Measurements from ENCODE around the gene POLD4. TPM values are rescaled to one million over a fixed set of nuclear protein-coding genes. Genes with fewer than 3 reads are reported as not detected.

Gene POLD4
- total and polyA plus RNA-seq, 2 experiments from 2014 or later: 51.9 to 64.4 TPM

DNA sequence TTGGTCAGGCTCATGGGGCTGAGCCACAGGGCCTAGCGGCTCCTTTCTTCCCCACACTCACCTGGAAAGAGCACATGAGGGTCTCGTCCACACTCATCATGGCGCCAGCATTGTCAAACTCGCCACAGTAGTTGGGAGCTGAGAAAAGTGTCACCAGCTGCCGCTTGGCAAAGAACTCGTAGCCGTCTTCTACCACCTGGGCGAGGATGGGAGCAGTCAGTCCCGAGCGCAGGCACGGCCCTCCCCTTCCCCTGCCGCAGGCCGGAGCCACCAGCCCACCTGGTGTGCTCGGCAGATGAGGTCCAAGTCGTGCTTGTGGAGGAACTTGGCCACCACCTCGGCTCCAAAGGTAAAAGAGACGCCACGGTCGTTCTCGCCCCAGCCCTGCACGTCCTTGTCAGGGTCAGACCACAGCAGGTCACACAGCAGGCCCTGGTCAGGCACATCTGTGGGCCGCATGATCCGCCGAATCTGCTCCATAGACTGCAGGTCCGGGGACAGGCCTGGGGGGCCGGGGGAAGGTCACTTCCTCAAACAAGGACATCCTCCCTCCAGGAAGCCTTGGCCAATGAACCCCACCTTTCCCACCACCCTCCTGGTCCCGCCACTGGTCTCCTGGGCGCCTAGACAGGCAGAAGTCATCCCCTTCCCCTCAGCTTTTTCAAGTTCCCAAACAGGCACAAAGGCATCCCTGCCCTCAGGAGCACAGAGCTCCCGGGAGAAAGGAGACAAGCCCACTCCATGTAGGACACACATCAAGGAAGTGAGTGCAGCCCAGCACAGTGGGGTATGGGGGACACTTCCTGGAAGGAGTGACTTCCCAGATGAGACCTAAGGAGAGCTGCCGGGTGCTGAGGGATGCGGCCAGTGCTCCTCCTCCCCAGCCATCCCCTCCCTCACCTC, 45.6 kb upstream of the POLD4 start:
- no peaks in the 10 kb centered on the region for H3K27me3 ChIP-seq
- DNase-seq (ENCODE audit: low read depth in 1 of 2, low spot score in 1 of 2): no peak
- H3K27ac ChIP-seq: no peak overlapping the region
- peaks cover 20% of the 10 kb centered on the region for H3K36me3 ChIP-seq
- H3K9me3 ChIP-seq (ENCODE audit: low read depth): no peaks in the 10 kb centered on the region
- H3K4me3 ChIP-seq: no peak overlapping the region
- TF ChIP-seq, protein P1, sequence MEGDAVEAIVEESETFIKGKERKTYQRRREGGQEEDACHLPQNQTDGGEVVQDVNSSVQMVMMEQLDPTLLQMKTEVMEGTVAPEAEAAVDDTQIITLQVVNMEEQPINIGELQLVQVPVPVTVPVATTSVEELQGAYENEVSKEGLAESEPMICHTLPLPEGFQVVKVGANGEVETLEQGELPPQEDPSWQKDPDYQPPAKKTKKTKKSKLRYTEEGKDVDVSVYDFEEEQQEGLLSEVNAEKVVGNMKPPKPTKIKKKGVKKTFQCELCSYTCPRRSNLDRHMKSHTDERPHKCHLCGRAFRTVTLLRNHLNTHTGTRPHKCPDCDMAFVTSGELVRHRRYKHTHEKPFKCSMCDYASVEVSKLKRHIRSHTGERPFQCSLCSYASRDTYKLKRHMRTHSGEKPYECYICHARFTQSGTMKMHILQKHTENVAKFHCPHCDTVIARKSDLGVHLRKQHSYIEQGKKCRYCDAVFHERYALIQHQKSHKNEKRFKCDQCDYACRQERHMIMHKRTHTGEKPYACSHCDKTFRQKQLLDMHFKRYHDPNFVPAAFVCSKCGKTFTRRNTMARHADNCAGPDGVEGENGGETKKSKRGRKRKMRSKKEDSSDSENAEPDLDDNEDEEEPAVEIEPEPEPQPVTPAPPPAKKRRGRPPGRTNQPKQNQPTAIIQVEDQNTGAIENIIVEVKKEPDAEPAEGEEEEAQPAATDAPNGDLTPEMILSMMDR (IDR thresholded peaks at IDR 0.05; ENCODE audit: low read depth, low read length): no peak
- H3K4me1 ChIP-seq (ENCODE audit: low read depth): peaks cover 10% of the 10 kb centered on the region

DNA sequence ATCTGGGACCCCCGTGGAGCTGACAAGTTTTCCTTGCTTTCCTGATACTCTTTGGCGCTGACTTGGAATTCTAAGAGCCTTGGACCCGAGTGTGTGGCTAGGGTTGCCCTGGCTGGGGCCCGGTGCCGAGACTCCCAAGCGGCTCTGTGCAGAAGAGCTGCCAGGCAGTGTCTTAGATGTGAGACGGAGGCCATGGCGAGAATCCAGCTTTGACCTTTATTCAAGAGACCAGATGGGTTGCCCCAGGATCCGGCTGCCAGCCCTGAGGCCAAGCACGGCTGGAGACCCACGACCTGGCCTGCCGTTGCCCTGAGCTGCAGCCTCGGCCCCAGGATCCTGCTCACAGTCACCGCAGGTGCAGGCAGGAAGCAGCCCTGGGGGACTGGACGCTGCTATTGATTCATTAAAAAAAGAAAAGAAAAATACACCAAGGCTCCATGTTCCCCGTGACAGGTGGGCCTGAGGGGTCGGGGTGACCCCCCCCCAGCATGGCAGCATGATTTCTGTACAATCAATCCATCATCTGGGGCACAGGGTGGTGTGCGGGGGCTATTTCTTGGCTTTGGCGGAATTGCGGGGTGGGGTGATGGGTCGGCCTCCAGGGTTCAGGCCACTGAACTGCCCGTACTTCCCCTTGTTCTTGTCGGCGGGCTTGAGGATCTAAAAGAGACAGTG, 44.8 kb upstream of the POLD4 start:
- Histone ChIP-seq H3K9me3 (ENCODE audit: low read depth) (no peaks in the 10 kb centered on the region), H3K4me3 (no peak overlapping the region), H3K27me3 (no peaks in the 10 kb centered on the region), H3K27ac (no peak overlapping the region), H3K36me3 (peaks cover 20% of the 10 kb centered on the region), H3K4me1 (ENCODE audit: low read depth) (peaks cover 10% of the 10 kb centered on the region)
- TF ChIP-seq, protein P1 (IDR thresholded peaks at IDR 0.05; ENCODE audit: low read depth, low read length): no peak
- no peak for DNase-seq (ENCODE audit: low read depth in 1 of 2, low spot score in 1 of 2)

DNA sequence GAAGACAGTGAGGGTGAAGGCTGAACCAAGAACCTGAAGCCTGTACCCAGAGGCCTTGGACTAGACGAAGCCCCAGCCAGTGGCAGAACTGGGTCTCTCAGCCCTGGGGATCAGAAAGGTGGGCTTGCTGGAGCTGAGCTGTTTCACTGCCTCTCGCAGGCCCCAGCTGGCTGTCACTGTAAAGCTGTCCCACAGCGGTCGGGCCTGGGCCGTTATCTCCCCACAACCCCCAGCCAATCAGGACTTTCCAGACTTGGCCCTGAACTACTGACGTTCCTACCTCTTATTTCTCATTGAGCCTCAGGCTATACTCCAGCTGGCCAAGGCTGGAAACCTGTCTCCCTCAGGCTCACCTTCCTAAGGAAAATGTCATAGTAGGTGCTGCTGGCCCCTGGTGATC, 44.2 kb upstream of the POLD4 start:
- peaks cover 10% of the 10 kb centered on the region for H3K4me1 ChIP-seq (ENCODE audit: low read depth)
- no peak for DNase-seq (ENCODE audit: low read depth in 1 of 2, low spot score in 1 of 2)

DNA sequence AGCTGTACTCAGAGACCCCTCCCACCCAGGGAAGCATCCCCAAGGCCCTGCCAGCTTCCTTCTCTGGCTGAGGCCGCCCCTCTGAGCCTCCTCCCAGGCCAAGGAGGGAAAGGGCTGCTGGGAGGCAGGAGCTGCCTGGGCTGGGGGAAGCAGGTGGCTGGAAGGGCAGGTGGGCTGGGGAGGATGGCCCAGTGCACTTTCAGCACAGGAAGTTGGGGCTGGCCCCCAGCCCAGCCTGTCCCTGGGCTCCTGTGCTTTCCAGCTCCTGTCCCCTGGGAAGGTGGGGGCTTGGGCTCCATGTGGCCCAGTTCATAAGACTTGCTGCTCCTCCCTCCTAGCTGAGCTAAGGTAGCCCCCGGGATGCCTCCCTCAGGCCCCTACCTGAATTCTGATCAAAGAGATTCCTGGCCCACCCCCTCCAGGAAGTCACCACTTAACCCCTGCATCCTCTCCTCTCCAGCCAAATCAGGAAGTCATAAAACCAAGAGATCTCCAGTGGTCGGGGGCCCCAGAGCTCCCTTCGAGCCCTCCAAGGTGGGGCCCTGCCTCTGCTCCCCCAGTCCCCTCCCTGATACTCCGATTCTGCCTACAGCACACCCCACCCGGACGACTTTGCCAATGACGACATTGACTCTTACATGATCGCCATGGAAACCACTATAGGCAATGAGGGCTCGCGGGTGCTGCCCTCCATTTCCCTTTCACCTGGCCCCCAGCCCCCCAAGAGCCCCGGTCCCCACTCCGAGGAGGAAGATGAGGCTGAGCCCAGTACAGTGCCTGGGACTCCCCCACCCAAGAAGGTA, 43.4 kb upstream of the POLD4 start:
- no peak for DNase-seq (ENCODE audit: low read depth in 1 of 2, low spot score in 1 of 2)
- H3K4me3 ChIP-seq: no peak overlapping the region
- no peak overlapping the region for H3K27ac ChIP-seq

More for the DNA sequence above, 44.2 kb upstream of the POLD4 start:
- Histone ChIP-seq H3K27ac (no peak overlapping the region), H3K36me3 (peaks cover 20% of the 10 kb centered on the region), H3K4me3 (no peak overlapping the region), H3K9me3 (ENCODE audit: low read depth) (no peaks in the 10 kb centered on the region), H3K27me3 (no peaks in the 10 kb centered on the region)
- TF ChIP-seq, protein P1 (IDR thresholded peaks at IDR 0.05; ENCODE audit: low read depth, low read length): no peak

DNA sequence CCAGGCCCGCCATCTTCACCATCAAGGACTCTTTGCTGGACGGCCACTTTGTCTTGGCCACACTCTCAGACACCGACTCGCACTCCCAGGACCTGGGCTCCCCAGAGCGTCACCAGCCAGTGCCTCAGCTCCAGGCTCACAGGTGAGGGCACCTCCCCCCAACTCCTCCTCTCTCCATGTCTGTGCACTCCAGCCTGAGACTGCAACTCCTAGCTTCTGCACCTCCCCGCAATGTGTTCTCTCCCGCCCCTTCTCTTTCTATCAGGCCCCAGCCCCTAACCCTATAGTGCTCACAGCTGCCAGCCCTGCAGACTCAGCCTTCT, 42.9 kb upstream of the POLD4 start:
- H3K4me3 ChIP-seq: no peak overlapping the region
- no peak for DNase-seq (ENCODE audit: low read depth in 1 of 2, low spot score in 1 of 2)
- H3K4me1 ChIP-seq (ENCODE audit: low read depth): peaks cover 5% of the 10 kb centered on the region
- H3K27ac ChIP-seq: no peak overlapping the region
- H3K9me3 ChIP-seq (ENCODE audit: low read depth): no peaks in the 10 kb centered on the region
- TF ChIP-seq, protein P1 (IDR thresholded peaks at IDR 0.05; ENCODE audit: low read depth, low read length): no peak
- peaks cover 20% of the 10 kb centered on the region for H3K36me3 ChIP-seq
- H3K27me3 ChIP-seq: no peaks in the 10 kb centered on the region

More for the DNA sequence above, 43.4 kb upstream of the POLD4 start:
- H3K27me3 ChIP-seq: no peaks in the 10 kb centered on the region
- peaks cover 20% of the 10 kb centered on the region for H3K36me3 ChIP-seq
- TF ChIP-seq, protein P1 (IDR thresholded peaks at IDR 0.05; ENCODE audit: low read depth, low read length): no peak
- peaks cover 5% of the 10 kb centered on the region for H3K4me1 ChIP-seq (ENCODE audit: low read depth)
- no peaks in the 10 kb centered on the region for H3K9me3 ChIP-seq (ENCODE audit: low read depth)
